Measurements from ENCODE around the gene TPPP. TPM values are rescaled to one million over a fixed set of nuclear protein-coding genes. Genes with fewer than 3 reads are reported as not detected.
"Not testable (repeated sequence)": the region's sequence is repeated elsewhere in the genome, so short reads cannot be mapped to it uniquely, and the experiment has no call there.

The TPPP gene
- total RNA-seq, 1 donor from 2014 or later, result 2.2 TPM

GRCh38 chr5:628351-629205, 64.6 kb downstream of the TPPP start:
- not testable (repeated sequence) for H3K4me3 Mint-ChIP-seq (ENCODE audit: unreplicated experiment); H3K4me3 ChIP-seq (ENCODE audit: insufficient read depth, low read depth, low read length); H3K27me3 ChIP-seq (ENCODE audit: insufficient read depth, low read length); H3K4me1 ChIP-seq (ENCODE audit: insufficient read depth, low read length); FAIRE-seq; DNase-seq (ENCODE audit: low read depth); H3K9me3 Mint-ChIP-seq (ENCODE audit: unreplicated experiment); H4K20me1 ChIP-seq (ENCODE audit: insufficient read depth, low read length); H3K27ac ChIP-seq (ENCODE audit: low read depth, low read length); H3K4me1 Mint-ChIP-seq (ENCODE audit: low read depth, unreplicated experiment); H3K4me2 ChIP-seq (ENCODE audit: low read length); H3K36me3 Mint-ChIP-seq (ENCODE audit: low read depth, unreplicated experiment); H3K27ac Mint-ChIP-seq (ENCODE audit: unreplicated experiment); H3K79me2 ChIP-seq (ENCODE audit: insufficient read depth, low read length); H3K9me3 ChIP-seq (ENCODE audit: insufficient read depth, low read depth, low read length); H3K9ac ChIP-seq (ENCODE audit: low read length); H2AFZ ChIP-seq (ENCODE audit: low read depth, low read length); H3K36me3 ChIP-seq (ENCODE audit: insufficient read depth, low read length); H3K27me3 Mint-ChIP-seq (ENCODE audit: low read depth, unreplicated experiment)

- TF ChIP-seq CTCF (IDR thresholded peaks at IDR 0.05; ENCODE audit: insufficient read depth, low read depth, low read length), result no peak
- TF ChIP-seq EZH2 (IDR thresholded peaks at IDR 0.05; ENCODE audit: insufficient read depth, low read length), result no peak
- no peaks in the 10 kb centered on the region for H3K4me1 Mint-ChIP-seq (ENCODE audit: low read depth, unreplicated experiment)
- no peak overlapping the region for H3K27ac ChIP-seq (ENCODE audit: low read depth, low read length)
- H2AFZ ChIP-seq (ENCODE audit: low read depth, low read length), result no peak overlapping the region
- no peak for FAIRE-seq
- no peak overlapping the region for H3K9ac ChIP-seq (ENCODE audit: low read length)
- no peaks in the 10 kb centered on the region for H3K79me2 ChIP-seq (ENCODE audit: insufficient read depth, low read length)
- no peaks in the 10 kb centered on the region for H3K27me3 Mint-ChIP-seq (ENCODE audit: low read depth, unreplicated experiment)
- H3K9me3 Mint-ChIP-seq (ENCODE audit: unreplicated experiment), result no peaks in the 10 kb centered on the region
- H3K36me3 ChIP-seq (ENCODE audit: insufficient read depth, low read length), result no peaks in the 10 kb centered on the region
- no peaks in the 10 kb centered on the region for H4K20me1 ChIP-seq (ENCODE audit: insufficient read depth, low read length)
- H3K27me3 ChIP-seq (ENCODE audit: insufficient read depth, low read length), result no peaks in the 10 kb centered on the region
- H3K27ac Mint-ChIP-seq (ENCODE audit: unreplicated experiment), result no peak overlapping the region
- H3K4me2 ChIP-seq (ENCODE audit: low read length), result no peak overlapping the region
- H3K4me3 ChIP-seq (ENCODE audit: insufficient read depth, low read depth, low read length), result no peak overlapping the region
- no peak for DNase-seq (ENCODE audit: low read depth)
- H3K4me3 Mint-ChIP-seq (ENCODE audit: unreplicated experiment), result no peak overlapping the region
- H3K9me3 ChIP-seq (ENCODE audit: insufficient read depth, low read depth, low read length), result no peaks in the 10 kb centered on the region
- H3K4me1 ChIP-seq (ENCODE audit: insufficient read depth, low read length), result no peaks in the 10 kb centered on the region
- peaks cover 7% of the 10 kb centered on the region for H3K36me3 Mint-ChIP-seq (ENCODE audit: low read depth, unreplicated experiment)
Observed at GRCh38 chr5:627840-628239, 65.3 kb downstream of the TPPP start.

- FAIRE-seq, result no peak
- Histone ChIP-seq H3K4me3 (ENCODE audit: insufficient read depth, low read depth, low read length) (no peak overlapping the region), H3K79me2 (ENCODE audit: insufficient read depth, low read length) (no peaks in the 10 kb centered on the region), H3K4me2 (ENCODE audit: low read length) (no peak overlapping the region), H3K27ac (ENCODE audit: low read depth, low read length) (no peak overlapping the region), H4K20me1 (ENCODE audit: insufficient read depth, low read length) (no peaks in the 10 kb centered on the region), H2AFZ (ENCODE audit: low read depth, low read length) (no peak overlapping the region), H3K36me3 (ENCODE audit: insufficient read depth, low read length) (no peaks in the 10 kb centered on the region), H3K9me3 (ENCODE audit: insufficient read depth, low read depth, low read length) (no peaks in the 10 kb centered on the region), H3K27me3 (ENCODE audit: insufficient read depth, low read length) (no peaks in the 10 kb centered on the region), H3K9ac (ENCODE audit: low read length) (no peak overlapping the region), H3K4me1 (ENCODE audit: insufficient read depth, low read length) (no peaks in the 10 kb centered on the region)
- no peak for DNase-seq (ENCODE audit: low read depth)
- Mint-ChIP-seq H3K4me3 (ENCODE audit: unreplicated experiment) (no peak overlapping the region), H3K4me1 (ENCODE audit: low read depth, unreplicated experiment) (no peaks in the 10 kb centered on the region), H3K9me3 (ENCODE audit: unreplicated experiment) (no peaks in the 10 kb centered on the region), H3K36me3 (ENCODE audit: low read depth, unreplicated experiment) (peaks cover 12% of the 10 kb centered on the region), H3K27ac (ENCODE audit: unreplicated experiment) (no peak overlapping the region), H3K27me3 (ENCODE audit: low read depth, unreplicated experiment) (peaks cover under 1% of the 10 kb centered on the region)
- TF ChIP-seq CTCF (IDR thresholded peaks at IDR 0.05; ENCODE audit: insufficient read depth, low read depth, low read length) (no peak), EZH2 (IDR thresholded peaks at IDR 0.05; ENCODE audit: insufficient read depth, low read length) (no peak)
Observed at GRCh38 chr5:626850-627249, 66.3 kb downstream of the TPPP start.

All from astrocyte (in vitro differentiated cells and primary cell).